ENCODE data around the gene PRSS21.

Gene PRSS21

DNA sequence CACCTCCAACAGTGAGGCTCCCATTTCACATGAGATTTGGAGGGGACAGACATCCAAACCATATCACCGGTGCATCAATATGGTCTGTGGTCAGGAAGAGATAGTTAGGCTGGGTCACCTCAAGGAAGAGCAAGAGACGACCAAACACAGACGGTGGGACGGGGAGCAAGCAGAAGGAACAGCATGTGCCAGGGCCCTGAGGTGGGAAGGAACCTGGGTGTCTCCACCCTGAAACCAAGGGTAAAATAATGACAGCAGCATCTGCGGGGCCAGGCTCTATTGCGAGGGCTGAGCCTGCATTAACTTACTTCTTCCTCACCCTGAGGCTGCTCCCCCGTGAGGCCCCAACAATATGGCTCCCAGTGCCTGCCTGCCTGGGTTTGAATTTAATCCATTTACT, 8.9 kb upstream of the PRSS21 start:
- no peak for DNase-seq

DNA sequence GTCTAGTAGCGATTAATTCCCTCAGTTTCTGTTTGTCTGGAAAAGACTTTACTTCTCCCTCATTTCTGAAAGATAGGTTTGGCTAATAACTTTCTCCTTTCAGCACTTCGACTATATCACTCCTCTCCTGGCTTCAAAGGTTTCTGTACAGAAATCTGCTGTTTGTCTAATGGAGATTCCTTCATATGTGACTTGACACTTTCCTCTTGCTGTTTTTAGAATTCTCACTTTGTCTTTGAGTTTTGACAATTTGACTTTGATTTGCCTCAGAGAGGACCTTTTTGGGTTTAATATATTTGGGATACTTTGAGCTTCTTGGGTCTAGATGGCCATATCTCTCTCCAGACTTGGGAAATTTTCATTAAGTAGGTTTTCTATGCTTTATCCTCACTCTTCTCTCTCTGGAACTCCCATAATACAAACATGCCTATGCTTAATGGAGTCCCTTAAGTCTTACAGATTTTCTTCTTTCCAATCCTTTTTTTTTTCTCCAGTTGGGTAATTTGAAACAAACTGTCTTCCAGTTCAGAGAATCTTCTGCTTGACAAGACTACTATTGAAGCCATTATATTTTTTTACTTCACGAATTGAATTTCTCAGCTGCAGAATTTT, 7.8 kb upstream of the PRSS21 start:
- DNase-seq = no peak

DNA sequence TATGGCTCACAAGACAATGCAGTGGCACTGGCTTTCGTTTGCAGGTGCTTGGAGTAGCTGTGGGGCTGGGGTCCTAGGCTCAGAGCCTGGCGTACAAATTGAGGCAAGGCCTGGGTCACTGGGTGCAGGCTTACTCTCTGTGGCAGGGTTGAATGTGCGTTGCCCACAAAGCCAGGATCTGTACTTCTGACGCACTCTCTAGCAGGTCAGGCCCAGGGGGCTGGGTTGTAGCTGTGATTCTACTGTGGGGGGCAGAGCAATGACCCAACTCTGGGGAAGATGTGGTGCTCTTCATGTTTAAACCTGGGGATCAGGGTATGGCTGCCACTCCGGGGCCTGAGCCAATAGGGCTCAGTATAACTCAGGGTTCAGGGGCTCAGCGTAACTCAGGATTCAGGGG, 6.4 kb upstream of the PRSS21 start:
- no peak for DNase-seq

DNA sequence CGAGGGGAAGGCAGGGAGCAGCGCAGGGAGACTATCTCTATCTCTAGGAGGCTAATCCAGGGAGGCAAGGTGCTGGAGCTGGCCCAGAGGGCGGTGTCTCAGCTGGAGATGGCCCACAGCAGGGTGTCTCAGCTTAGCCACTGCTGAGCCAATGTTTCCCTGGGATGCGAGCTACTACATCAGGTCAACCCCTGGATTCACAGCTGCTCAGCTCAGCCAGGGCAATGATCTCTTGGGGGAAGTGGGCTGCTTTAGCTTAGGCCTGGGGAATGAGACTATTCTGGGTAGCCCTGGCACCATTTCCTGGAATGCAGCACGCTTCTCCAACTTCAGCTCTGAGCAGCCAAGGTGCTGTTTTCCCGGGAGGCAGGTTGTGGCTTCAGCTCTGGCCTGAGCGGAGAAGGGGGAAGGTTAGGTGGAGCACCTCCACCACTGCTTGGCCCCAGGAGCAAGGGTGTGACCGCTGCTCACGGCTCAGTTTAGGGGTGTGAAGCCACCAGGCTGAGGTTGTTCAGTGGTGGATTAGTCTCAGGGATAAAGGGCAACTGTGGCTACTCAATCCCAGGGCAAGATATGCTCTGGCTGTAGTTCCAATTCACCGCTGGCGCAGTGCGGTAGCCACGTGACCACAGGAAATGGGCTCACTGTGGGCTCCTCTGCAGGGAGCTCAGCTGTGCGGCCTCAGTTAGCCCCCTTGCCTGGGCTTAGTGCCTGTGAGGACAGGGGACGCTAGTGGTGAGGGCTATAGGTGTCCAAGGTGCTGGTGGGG, 5.2 kb upstream of the PRSS21 start:
- DNase-seq = no peak

DNA sequence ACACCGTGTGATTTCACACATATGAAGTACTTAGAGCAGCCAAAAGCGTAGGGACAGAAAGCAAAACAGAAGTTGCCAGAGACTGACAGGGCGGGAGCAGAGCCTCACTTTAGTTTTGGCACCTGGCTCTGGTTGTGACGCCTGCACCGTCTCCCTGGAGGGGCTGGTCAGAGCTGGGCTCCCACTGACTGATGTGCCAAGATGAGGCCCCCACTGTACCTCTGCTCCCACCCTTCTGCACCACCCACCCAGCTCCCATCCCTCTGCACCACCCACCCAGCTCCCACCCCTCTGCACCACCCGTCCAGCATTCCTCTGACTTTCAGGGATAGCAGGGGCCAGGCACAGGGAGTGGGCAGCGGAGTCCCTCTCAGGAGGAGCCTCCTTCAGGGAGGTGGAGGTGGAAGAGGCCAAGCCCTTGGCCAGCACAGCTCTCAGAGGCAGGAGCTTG, 3.2 kb upstream of the PRSS21 start:
- DNase-seq = no peak

DNA sequence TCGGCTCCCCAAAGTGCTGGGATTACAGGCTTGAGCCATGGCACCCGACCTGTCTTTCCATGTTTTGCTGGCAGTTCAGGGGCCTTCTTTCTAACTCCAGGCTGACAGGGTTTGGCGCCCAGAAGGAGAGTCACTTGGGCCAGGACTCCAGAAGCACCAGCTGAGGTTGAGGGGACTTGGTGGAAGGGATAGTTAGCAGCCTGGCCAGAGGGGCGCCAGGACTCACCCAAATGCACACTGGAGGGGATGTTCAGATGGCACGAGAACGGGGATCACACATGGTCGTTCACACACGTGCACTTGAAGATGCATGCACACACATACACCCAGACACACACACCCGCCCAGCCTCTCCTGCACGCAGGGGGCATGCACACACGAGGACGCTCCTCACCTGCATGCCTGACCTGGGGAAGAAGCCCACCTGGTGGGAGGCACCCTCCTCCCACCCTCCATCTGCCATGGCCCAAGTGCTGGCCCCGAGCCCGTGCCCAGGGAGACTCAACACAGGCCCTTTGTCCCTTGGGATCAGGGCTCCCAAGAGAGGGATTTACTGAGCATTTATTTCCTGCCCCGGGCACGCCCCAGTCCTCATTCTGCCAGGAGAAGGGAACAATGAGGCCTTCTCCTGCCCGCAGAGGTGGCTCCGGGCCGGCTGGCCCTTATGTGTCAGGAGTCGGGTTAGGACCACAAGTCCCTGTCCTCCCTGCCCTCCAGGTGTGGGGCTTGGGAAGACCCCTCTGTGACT, 2.3 kb upstream of the PRSS21 start:
- no peak for DNase-seq

DNA sequence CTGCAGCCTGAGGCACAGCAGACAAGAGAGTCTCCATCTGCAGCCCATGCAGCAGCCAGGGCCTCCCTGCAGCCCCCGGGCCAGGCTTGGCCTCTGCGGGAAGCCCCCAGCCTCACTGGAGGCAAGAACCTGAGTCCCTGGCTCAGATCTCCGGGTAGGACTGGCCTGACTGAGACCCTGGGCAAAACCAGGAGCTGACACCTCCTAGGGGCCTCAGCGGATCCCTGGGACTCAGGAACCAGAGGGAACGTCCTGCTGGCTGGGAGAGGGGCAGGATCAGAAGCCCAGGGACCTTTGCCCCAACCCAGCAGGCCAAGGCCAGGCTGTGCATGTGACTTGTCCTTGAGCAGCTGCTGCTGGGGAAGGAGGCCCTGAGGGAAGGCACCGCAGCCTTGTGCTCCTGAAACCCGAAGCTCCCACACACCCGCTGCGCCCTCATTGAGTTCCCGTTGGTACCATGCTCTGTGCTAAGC, 1.7 kb upstream of the PRSS21 start:
- DNase-seq = no peak

DNA sequence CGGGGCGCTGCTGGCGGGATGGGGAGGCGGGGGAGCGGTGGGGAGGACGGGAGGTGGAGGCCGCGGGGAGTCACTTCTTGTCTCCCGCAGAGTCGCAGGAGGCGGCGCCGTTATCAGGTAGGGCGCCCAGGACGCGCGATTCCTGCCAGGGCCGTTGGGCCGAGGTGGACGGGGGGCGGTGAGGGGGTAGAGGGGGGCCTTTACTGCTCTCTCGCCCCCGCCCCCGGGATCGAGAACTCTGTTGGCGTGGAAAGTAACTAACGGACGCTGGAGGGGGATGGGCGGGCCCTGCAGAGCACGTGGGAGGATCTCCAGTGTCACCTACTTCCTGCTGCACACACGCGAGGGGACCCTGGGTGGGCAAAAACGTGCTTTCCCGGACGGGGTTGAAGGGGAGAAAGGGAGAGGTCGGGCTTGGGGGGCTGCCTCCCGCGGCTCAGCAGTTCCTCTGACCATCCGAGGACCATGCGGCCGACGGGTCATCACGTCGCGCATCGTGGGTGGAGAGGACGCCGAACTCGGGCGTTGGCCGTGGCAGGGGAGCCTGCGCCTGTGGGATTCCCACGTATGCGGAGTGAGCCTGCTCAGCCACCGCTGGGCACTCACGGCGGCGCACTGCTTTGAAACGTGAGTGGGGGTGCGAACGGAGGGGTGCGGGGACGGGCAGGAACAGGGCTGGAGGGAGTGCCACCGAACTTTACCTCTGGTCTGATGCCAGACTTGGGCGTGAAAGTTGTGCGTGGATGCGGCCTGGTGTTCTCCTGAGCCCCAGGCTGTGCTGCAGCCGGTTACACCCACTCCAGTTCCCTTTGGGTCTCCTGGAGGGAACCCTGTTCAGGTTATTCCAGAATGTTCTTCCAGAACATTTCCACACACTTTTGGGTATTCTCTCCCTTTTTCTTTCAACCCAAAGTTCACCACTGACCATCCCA, 569 bp downstream of the PRSS21 start:
- DNase-seq = no peak

DNA sequence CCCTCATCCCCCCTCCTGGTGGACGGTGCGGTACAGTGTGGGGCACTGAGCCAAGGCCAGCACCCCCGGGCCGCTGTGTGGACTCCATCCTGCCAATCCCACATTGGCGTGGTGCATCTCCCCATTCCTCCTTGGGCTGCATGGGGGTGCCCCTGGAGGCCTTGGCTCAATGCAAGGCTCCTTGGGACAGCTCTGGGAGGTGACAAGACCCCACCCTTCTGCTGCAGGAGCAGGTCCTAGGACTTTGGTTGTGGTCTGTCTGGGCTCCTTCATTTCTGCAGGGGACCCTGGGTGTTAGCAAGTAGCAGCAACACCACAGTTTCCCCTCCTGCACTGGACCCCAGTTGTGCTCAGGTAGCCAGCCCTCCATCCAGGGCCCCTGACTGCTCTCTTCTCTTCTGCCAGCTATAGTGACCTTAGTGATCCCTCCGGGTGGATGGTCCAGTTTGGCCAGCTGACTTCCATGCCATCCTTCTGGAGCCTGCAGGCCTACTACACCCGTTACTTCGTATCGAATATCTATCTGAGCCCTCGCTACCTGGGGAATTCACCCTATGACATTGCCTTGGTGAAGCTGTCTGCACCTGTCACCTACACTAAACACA, 1.3 kb downstream of the PRSS21 start:
- DNase-seq = no peak

DNA sequence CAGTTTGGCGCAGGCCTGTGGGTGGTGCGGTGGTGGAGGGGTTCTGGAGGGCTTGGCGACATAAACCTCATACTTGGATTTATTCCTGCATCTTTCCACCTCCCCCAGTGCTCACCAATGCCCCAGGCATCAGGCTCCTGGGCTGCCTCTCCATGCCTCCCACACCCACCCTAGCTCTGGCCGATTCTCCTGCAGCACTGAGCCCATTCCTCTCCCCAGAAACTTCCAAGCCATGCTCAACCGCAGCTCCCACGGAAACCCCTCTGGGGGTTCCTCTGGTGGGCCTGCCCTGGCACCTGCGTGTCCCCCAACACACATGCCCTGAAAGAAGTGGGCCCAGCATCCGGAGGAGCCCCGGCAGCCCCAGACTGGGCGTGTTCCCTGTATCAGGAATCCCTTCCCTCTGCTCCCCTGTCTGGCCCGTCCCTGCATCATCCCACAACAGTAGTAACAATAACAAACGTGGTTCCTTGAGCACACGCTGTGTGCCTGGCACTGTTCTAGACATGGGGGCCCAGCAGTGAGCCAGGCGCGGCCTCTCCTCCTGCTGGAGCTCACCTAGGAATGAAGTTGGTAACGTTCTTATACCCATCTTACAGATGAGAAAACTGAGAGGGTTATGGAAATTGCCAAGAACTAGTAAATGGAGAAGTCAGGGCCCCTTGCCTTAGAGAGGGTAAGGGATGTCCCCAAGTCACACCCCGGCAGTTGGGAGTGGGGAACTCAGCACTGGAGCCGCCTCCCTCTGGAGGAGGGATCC, 2.3 kb downstream of the PRSS21 start:
- no peak for DNase-seq

DNA sequence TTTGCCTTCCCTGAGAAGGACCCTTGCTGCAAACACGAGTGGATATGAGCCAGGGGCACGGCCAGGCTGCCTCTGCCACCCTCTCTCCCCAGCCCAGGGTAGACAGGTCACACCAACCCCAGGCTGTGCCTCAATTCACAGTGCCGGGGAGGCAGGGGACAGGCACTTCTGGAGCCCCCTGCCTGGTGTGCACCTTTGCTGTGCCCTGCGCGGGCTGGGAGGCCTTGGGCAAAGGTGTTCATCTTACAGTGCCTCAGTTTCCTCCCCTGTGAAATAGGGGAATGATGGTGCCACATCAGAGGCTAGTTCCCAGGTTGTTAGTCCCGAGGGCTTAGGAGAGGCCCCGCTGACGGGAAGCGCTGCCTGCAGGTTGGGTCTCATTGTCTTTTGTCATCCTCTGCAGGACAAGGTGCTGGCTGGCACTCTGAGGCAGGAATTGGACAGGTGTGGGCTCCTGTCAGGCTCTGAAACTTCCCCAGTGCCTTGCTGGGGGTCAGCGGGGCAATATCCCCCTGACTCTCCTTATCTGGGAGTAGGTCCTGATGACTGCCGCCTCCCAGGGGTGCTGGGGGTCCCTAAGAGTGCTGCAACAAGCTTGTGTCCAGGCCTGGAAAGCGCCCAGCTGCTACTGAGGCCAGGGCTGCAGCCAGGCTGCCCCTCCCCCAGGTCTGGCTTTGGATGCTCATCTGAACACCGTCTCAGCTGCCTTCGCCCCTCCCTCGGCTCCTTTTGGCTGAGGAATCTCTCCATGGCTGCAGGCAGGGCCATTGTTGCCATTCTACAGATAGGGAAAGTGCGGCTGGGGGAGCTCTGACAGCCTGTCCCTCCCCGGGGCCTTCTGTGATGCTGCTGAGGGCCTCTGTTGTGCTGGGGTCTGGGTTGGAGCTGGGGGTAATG, 3.1 kb downstream of the PRSS21 start:
- DNase-seq = no peak

DNA sequence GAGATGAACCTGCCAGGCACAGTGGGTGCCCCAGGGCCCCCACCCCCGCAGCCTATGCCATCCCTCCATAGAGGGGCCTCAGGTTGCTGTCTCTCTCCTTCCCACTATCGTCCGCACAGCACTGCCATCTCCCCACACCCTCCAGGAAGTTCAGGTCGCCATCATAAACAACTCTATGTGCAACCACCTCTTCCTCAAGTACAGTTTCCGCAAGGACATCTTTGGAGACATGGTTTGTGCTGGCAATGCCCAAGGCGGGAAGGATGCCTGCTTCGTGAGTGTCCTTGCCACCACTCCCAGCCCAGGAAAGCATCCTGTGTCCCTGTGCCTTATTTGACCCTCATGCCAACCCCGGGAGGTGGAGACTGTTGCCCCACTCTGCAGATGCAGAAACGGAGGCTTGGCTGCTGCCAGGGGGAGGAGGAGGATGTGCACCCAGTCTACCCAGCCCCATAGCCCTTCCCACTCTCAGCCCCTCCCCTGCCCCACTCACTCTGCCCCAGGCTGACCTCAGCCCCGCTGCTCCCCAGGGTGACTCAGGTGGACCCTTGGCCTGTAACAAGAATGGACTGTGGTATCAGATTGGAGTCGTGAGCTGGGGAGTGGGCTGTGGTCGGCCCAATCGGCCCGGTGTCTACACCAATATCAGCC, 3.9 kb downstream of the PRSS21 start:
- no peak for DNase-seq

DNA sequence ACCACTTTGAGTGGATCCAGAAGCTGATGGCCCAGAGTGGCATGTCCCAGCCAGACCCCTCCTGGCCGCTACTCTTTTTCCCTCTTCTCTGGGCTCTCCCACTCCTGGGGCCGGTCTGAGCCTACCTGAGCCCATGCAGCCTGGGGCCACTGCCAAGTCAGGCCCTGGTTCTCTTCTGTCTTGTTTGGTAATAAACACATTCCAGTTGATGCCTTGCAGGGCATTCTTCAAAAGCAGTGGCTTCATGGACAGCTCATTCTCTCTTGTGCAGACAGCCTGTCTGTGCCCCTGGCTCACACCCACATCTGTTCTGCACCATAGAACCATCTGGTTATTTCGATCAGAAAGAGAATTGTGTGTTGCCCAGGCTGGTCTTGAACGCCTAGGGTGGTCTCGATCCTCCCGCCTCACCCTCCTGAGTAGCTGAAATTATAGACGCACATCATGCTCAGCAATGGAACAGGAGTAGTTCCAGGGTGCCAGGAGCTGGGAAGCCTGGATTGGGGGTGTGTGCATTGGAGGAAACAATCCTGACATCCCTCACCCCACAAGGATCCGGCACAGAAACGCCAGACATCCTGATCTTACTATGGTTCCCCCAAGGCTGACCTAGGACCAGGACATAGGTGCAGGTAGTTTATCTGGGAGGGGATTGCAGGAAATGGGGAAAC, 4.6 kb downstream of the PRSS21 start:
- DNase-seq = no peak

DNA sequence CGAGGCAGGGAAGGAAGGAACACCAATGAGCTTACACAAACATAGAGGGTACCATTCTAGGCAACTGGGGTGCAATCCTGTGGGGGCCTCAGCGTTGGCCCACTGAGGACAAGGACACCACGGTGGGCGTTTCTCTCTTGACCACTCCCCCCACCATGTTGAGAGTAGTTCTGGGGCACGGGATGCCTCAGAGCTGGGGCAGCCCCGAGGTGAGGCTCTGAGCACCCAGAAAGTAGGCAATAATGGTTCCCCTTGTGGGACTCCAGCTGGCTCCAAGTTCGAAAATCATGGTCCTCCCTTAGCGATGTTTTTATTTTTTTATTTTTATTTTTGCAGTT, 5.1 kb downstream of the PRSS21 start:
- DNase-seq = no peak

DNA sequence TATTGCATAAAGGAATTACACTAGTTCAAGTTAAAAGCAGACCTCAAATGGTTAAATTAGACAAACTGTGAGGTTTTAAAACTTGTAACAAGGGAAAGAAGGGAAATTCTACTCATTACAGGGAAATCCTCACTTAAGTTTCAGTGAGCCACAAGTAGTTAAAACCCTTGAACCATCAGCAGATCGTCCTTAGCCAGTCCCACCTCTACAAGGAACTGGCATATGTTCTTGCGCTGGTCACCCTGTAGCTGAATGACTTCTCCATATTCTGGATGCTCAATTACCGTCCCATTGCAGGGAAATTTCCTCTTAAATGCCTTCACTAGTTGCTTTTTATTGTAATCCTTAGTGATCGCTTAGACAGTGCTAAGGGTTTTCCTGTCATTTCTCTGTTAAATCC, 5.5 kb downstream of the PRSS21 start:
- DNase-seq = no peak

DNA sequence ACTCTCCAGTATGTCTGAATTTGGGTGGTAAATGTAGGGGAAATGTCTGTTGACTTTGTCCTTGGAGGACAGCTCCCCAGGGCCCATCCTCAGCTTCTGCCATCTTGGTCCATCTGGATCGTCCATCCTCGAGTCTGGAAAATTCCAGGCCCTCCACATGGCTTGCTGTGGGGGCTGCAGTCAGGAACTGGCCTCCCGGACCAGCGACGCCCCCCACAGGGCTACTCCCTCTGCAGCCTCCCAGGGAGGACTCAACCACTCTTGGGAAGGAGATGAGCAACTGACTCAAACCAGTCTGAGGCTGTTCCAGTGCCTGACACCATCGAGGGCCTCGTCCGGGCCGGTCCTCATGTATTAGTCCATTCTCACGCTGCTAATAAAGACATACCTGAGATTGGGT, 7.6 kb downstream of the PRSS21 start:
- DNase-seq = no peak

DNA sequence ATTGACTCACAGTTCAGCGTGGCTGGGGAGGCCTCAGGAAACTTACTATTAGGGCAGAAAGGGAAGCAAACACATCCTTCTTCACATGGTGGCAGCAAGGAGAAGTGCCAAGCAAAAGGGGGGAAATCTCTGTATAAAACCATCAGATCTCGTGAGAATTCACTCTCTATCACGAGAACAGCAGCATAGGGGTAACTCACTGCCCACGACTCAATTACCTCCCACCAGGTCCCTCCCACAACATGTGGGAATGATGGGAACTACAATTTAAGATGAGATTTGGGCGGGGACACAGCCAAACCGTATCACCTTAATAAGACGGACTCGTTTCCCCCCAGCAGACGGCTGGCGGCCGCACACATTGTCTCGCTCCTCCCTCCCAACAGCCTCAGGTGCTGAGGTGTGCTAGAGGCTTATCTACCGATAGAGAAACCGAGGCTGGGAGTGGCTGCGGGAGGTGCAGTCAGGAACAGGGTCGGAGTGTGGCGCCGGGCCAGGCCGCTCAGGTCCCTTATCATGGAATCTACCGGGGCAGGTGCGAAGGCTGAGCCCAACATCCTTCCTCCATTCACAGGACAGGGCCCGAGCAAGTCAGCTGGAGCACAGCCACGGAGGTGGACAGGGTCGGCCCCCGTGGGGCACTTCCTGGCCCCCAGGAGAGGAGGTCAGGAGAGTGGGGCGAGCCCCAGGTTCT, 8.2 kb downstream of the PRSS21 start:
- no peak for DNase-seq

DNA sequence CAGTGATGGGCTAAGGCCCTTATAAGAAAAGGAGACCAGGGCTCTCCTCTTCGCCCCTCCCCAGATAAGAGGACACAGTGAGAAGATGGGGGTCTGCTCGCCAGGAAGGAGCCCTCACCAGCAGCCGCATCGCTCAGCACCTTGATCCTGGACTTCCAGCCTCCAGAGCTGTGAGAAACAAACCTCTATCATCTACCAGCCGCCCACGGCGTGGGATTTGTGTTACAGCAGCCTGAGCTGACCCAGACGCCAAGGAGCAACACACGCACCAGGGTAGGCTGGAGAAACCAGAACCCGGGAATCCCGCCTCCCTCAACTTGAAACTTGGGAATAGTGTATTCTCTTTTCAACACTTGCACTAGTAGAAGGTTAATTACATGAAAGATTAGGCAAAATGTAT, 8.9 kb downstream of the PRSS21 start:
- no peak for DNase-seq

All from NCI-H510A (cell line).